B cell (primary cell): Measurements from ENCODE around the gene MYH7B.

ENCODE experiments used
- EZH2 ChIP-seq: IDR thresholded peaks from 2 replicates; pipeline ENCODE4 v1.6.1; 2012; ENCODE audit warnings: borderline replicate concordance, low read depth, mild to moderate bottlenecking, moderate library complexity, low read length; ENCODE audit not compliant: insufficient read depth, poor library complexity, severe bottlenecking
- TF ChIP-seq, protein P1 (sequence below): fragments of 200-600 bp; IDR thresholded peaks from one replicate; pipeline ENCODE4 v1.8.0; 2022; ENCODE audit warnings: antibody characterized with exemption, mild to moderate bottlenecking

DNA sequence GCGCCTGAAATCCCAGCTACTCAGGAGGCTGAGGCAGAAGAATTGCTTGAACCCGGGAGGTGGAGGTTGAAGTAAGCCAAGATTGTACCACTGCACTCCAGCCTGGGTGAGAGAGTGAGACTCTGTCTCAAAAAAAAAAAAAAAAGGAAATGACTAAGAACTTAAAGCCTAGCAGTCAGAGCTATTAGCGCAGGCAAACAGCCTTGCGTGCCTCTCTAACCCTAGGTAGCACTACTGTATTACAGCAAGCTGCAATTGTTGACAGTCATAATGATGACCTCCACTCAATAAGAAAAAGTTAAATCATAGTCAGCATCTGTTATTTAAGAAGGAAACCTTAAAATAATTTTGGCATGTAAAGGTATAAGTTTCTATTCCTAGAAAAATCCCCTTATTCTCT lies 14.4 kb upstream of the MYH7B start:
- TF ChIP-seq, protein P1, sequence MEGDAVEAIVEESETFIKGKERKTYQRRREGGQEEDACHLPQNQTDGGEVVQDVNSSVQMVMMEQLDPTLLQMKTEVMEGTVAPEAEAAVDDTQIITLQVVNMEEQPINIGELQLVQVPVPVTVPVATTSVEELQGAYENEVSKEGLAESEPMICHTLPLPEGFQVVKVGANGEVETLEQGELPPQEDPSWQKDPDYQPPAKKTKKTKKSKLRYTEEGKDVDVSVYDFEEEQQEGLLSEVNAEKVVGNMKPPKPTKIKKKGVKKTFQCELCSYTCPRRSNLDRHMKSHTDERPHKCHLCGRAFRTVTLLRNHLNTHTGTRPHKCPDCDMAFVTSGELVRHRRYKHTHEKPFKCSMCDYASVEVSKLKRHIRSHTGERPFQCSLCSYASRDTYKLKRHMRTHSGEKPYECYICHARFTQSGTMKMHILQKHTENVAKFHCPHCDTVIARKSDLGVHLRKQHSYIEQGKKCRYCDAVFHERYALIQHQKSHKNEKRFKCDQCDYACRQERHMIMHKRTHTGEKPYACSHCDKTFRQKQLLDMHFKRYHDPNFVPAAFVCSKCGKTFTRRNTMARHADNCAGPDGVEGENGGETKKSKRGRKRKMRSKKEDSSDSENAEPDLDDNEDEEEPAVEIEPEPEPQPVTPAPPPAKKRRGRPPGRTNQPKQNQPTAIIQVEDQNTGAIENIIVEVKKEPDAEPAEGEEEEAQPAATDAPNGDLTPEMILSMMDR: no peak
- no peak for TF ChIP-seq EZH2
